Prostate gland (tissue), 2 donors: Measurements from ENCODE around the gene KRTAP12-4.

ENCODE experiments used
- POLR2A ChIP-seq: fragments of 450-650 bp; IDR thresholded peaks from one replicate; pipeline ENCODE4 v1.6.1; 2016; ENCODE audit warnings: antibody characterized with exemption, mild to moderate bottlenecking
- POLR2AphosphoS5 ChIP-seq: sonication (generic); formaldehyde crosslinking; IDR thresholded peaks from one replicate; pipeline ENCODE4 v1.6.1; 2017; ENCODE audit warnings: antibody characterized with exemption
- TF ChIP-seq, protein P1 (sequence below), 4 experiments: fragments of 200-600 bp in 2 of 4; fragments of 450-650 bp in 2 of 4; sonication (generic) in 2 of 4; IDR thresholded peaks; 1 replicate in 3 of 4; 2 replicates in 1 of 4; pipeline ENCODE4 v1.5.1; 2016 to 2019; ENCODE audit warnings: antibody characterized with exemption in 4 of 4, mild to moderate bottlenecking in 2 of 4, moderate library complexity in 2 of 4

DNA sequence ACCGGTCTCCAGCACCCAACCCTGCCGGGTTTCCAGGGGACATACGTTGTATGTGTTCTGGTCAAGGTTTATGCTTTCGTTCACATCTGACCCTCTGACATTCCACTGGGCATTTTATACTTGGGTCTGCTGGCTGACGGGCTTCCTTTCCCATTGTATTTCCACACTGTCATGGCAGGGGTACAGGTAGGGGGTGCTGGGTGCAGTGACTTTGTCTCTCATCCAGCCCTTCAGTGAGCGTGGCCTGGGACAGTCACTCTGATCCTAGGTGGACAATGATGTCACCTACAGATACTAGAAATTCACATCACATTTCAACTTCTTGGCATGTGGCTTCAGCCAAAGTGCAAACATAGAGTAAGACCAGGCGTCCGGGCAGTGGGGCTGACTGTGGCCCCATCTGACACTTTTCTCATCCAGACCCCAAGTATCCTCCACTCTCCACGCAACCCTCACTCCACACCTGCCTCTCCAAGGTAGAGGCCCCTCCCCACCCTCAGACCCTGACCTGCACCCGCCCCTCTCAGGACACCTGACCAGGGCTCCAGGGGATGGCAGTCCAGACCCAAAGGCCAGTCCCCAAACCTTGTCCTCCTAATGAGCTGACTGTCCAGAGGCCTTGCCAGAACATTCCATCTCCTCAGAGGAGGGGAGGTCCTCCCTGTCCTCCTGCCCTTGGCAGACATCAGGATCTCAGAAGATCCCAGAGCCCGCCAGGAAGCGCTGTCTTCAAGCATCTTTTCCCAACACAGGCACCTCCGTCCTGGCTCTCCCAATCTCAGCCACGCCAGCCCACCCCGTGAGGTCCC, 18.0 kb downstream of the KRTAP12-4 start:
- TF ChIP-seq, protein P1, sequence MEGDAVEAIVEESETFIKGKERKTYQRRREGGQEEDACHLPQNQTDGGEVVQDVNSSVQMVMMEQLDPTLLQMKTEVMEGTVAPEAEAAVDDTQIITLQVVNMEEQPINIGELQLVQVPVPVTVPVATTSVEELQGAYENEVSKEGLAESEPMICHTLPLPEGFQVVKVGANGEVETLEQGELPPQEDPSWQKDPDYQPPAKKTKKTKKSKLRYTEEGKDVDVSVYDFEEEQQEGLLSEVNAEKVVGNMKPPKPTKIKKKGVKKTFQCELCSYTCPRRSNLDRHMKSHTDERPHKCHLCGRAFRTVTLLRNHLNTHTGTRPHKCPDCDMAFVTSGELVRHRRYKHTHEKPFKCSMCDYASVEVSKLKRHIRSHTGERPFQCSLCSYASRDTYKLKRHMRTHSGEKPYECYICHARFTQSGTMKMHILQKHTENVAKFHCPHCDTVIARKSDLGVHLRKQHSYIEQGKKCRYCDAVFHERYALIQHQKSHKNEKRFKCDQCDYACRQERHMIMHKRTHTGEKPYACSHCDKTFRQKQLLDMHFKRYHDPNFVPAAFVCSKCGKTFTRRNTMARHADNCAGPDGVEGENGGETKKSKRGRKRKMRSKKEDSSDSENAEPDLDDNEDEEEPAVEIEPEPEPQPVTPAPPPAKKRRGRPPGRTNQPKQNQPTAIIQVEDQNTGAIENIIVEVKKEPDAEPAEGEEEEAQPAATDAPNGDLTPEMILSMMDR (IDR thresholded peaks at IDR 0.05) = no peak
- TF ChIP-seq POLR2A = no peak
- TF ChIP-seq POLR2AphosphoS5 = no peak
